IMR-90 (cell line): ENCODE results near the gene SMARCA2. TPM values are rescaled to one million over a fixed set of nuclear protein-coding genes. Genes with fewer than 3 reads are reported as not detected.

Experiments used
- ATAC-seq: fragments of 200-7000 bp; cut with Tn5 transposase; 2 replicates; pipeline ENCODE4 v1.9.1; 2020; ENCODE audit warnings: low read depth, mild to moderate bottlenecking, moderate library complexity
- BruUV-seq: library from RNA; stranded (reverse); fragments of 400-500 nt; replicated peaks from 2 replicates; lab custom pipeline; 2021; lab: Mats Ljungman, UMichigan
- CTCF ChIA-PET: fragments of 300-600 bp; formaldehyde crosslinking; extraction: SDS; loops from one replicate; lab custom pipeline; 2021; ENCODE audit warnings: antibody characterized with exemption; lab: Yijun Ruan, JAX
- POLR2A ChIA-PET: fragments of 300-600 bp; sonication (Branson Sonifier 250); formaldehyde crosslinking; loops from one replicate; lab custom pipeline; 2022; ENCODE audit warnings: antibody characterized with exemption; ENCODE audit not compliant: unreplicated experiment; lab: Charles Lee
- DNase-seq: peaks from one replicate; pipeline ENCODE4 v3.0.0; 2013
- H2AFZ ChIP-seq: replicated peaks from 2 replicates; pipeline ENCODE3; 2013; ENCODE audit warnings: low read length, mild to moderate bottlenecking; ENCODE audit not compliant: poor library complexity
- H2AK5ac ChIP-seq: 2 replicates; pipeline ENCODE4 v1.6.1; 2013; ENCODE audit warnings: low read depth, low read length, inconsistent platforms
- H2AK9ac ChIP-seq: replicated peaks from 2 replicates; pipeline ENCODE3; 2013; ENCODE audit warnings: mild to moderate bottlenecking, low read depth, low read length, moderate library complexity; ENCODE audit not compliant: poor library complexity
- H2BK120ac ChIP-seq: 2 replicates; pipeline ENCODE4 v1.6.1; 2013; ENCODE audit warnings: low read depth, low read length, inconsistent platforms
- H2BK15ac ChIP-seq: 3 replicates; pipeline ENCODE4 v1.6.1; 2013; ENCODE audit warnings: low read depth, low read length, inconsistent platforms
- H2BK20ac ChIP-seq: 2 replicates; pipeline ENCODE4 v1.6.1; 2013; ENCODE audit warnings: low read depth, mild to moderate bottlenecking, inconsistent platforms, low read length, moderate library complexity
- H2BK5ac ChIP-seq: 2 replicates; pipeline ENCODE4 v1.6.1; 2013; ENCODE audit warnings: mild to moderate bottlenecking, low read depth, low read length, inconsistent platforms; ENCODE audit not compliant: poor library complexity, severe bottlenecking
- H3K14ac ChIP-seq: replicated peaks from 2 replicates; pipeline ENCODE4 v1.6.1; 2013; ENCODE audit warnings: low read depth, low read length, inconsistent platforms
- H3K18ac ChIP-seq: 2 replicates; pipeline ENCODE4 v1.6.1; 2013; ENCODE audit warnings: low read depth, low read length, control low read depth
- H3K23ac ChIP-seq: 2 replicates; pipeline ENCODE4 v1.6.1; 2013; ENCODE audit warnings: low read depth, low read length, inconsistent platforms
- H3K27ac ChIP-seq: 2 replicates; pipeline ENCODE4 v1.5.1; 2013; ENCODE audit warnings: mild to moderate bottlenecking, control low read depth, low read length; ENCODE audit not compliant: insufficient read depth
- H3K27me3 ChIP-seq: 2 replicates; pipeline ENCODE4 v1.6.1; 2013; ENCODE audit warnings: low read length; ENCODE audit not compliant: control insufficient read depth, insufficient read depth
- H3K36me3 ChIP-seq: 2 replicates; pipeline ENCODE4 v1.6.1; 2013; ENCODE audit warnings: low read length, mixed read lengths; ENCODE audit not compliant: control insufficient read depth, insufficient read depth
- H3K4ac ChIP-seq: 2 replicates; pipeline ENCODE4 v1.6.1; 2013; ENCODE audit warnings: low read depth, low read length, inconsistent platforms
- H3K4me1 ChIP-seq: 2 replicates; pipeline ENCODE4 v1.6.1; 2013; ENCODE audit warnings: low read length, mixed read lengths; ENCODE audit not compliant: control insufficient read depth, insufficient read depth
- H3K4me2 ChIP-seq: 2 replicates; pipeline ENCODE4 v1.6.1; 2013; ENCODE audit warnings: low read depth, mild to moderate bottlenecking, control low read depth, low read length, moderate library complexity
- H3K4me3 ChIP-seq: 2 replicates; pipeline ENCODE4 v1.5.1; 2013; ENCODE audit warnings: low read depth, mild to moderate bottlenecking, control low read depth, low read length, moderate library complexity; ENCODE audit not compliant: insufficient read depth
- H3K56ac ChIP-seq: 2 replicates; pipeline ENCODE4 v1.6.1; 2013; ENCODE audit warnings: low read length, inconsistent platforms; ENCODE audit not compliant: insufficient read depth; ENCODE audit errors: extremely low read depth
- H3K79me1 ChIP-seq, 2 experiments: 2 replicates each; pipeline ENCODE4 v1.6.1; 2013; ENCODE audit warnings: low read length in 2 of 2, inconsistent platforms in 1 of 2, low read depth in 1 of 2
- H3K9ac ChIP-seq: 2 replicates; pipeline ENCODE4 v1.6.1; 2013; ENCODE audit warnings: low read depth, low read length, control low read depth
- H3K9me1 ChIP-seq: 2 replicates; pipeline ENCODE4 v1.6.1; 2013; ENCODE audit warnings: low read length, inconsistent platforms; ENCODE audit not compliant: insufficient read depth
- H3K9me3 ChIP-seq: 2 replicates; pipeline ENCODE4 v1.6.1; 2013; ENCODE audit warnings: low read length; ENCODE audit not compliant: control insufficient read depth, insufficient read depth
- H4K20me1 ChIP-seq: 2 replicates; pipeline ENCODE4 v1.6.1; 2013; ENCODE audit warnings: low read length, inconsistent platforms; ENCODE audit not compliant: insufficient read depth
- H4K5ac ChIP-seq: 2 replicates; pipeline ENCODE4 v1.6.1; 2013; ENCODE audit warnings: mild to moderate bottlenecking, low read depth, low read length, control low read depth
- H4K8ac ChIP-seq, 2 experiments: 2 replicates each; pipeline ENCODE4 v1.6.1; 2013; ENCODE audit warnings: low read depth in 2 of 2, low read length in 2 of 2, control low read depth in 1 of 2, inconsistent platforms in 1 of 2
- H4K91ac ChIP-seq: 2 replicates; pipeline ENCODE4 v1.6.1; 2013; ENCODE audit warnings: low read depth, low read length, inconsistent platforms; ENCODE audit not compliant: insufficient read depth
- BHLHE40 ChIP-seq: fragments of 150-350 bp; IDR thresholded peaks from 2 replicates; pipeline ENCODE4 v1.6.1; 2016; ENCODE audit warnings: mild to moderate bottlenecking, low read depth, low read length
- CEBPB ChIP-seq: IDR thresholded peaks from 2 replicates; pipeline ENCODE4 v1.6.1; 2012; ENCODE audit warnings: low read depth, low read length, improper control_type of control experiment
- CHD1 ChIP-seq: IDR thresholded peaks from 2 replicates; pipeline ENCODE4 v1.6.1; 2012; ENCODE audit warnings: low read depth, low read length, improper control_type of control experiment
- CTCF ChIP-seq: conservative IDR thresholded peaks from 2 replicates; pipeline ENCODE4 v1.5.1; 2012; ENCODE audit warnings: mild to moderate bottlenecking, low read depth, low read length, improper control_type of control experiment
- ELK1 ChIP-seq: fragments of 150-350 bp; IDR thresholded peaks from 2 replicates; pipeline ENCODE4 v1.6.1; 2016; ENCODE audit warnings: low read depth, mild to moderate bottlenecking, low read length, moderate library complexity, borderline replicate concordance
- FOS ChIP-seq: fragments of 150-350 bp; IDR thresholded peaks from 2 replicates; pipeline ENCODE4 v1.6.1; 2016; ENCODE audit warnings: low read depth, low read length
- MAFK ChIP-seq: IDR thresholded peaks from 2 replicates; pipeline ENCODE4 v1.6.1; 2012; ENCODE audit warnings: low read depth, low read length, improper control_type of control experiment
- MAZ ChIP-seq: IDR thresholded peaks from 2 replicates; pipeline ENCODE4 v1.6.1; 2012; ENCODE audit warnings: low read depth, mild to moderate bottlenecking, low read length, improper control_type of control experiment, moderate library complexity, borderline replicate concordance
- MXI1 ChIP-seq: IDR thresholded peaks from 2 replicates; pipeline ENCODE4 v1.6.1; 2012; ENCODE audit warnings: low read depth, mild to moderate bottlenecking, low read length, moderate library complexity, borderline replicate concordance
- NFE2L2 ChIP-seq: fragments of 150-350 bp; IDR thresholded peaks from 2 replicates; pipeline ENCODE4 v1.6.1; 2016; ENCODE audit warnings: low read depth, mild to moderate bottlenecking, low read length
- POLR2A ChIP-seq: IDR thresholded peaks from 2 replicates; pipeline ENCODE4 v1.6.1; 2012; ENCODE audit warnings: mild to moderate bottlenecking, low read depth, low read length
- RAD21 ChIP-seq: IDR thresholded peaks from 2 replicates; pipeline ENCODE4 v1.6.1; 2012; ENCODE audit warnings: low read length, improper control_type of control experiment
- RCOR1 ChIP-seq: IDR thresholded peaks from 2 replicates; pipeline ENCODE4 v1.6.1; 2012; ENCODE audit warnings: mild to moderate bottlenecking, low read length, improper control_type of control experiment; ENCODE audit not compliant: insufficient replicate concordance
- RFX5 ChIP-seq: IDR thresholded peaks from 2 replicates; pipeline ENCODE4 v1.8.0; 2012; ENCODE audit warnings: low read depth, mild to moderate bottlenecking, low read length, moderate library complexity
- SMC3 ChIP-seq: fragments of 150-350 bp; IDR thresholded peaks from 2 replicates; pipeline ENCODE4 v1.6.1; 2016; ENCODE audit warnings: low read depth, mild to moderate bottlenecking, antibody characterized with exemption, low read length, moderate library complexity
- USF2 ChIP-seq: fragments of 150-350 bp; IDR thresholded peaks from 2 replicates; pipeline ENCODE4 v1.6.1; 2017; ENCODE audit warnings: mild to moderate bottlenecking, antibody characterized with exemption, low read length, low read depth
- WGBS, 2 experiments: methylation state at CpG; one replicate each; pipeline versions ENCODE4 v1.1.5 to v1.1.7; 2013; ENCODE audit warnings: missing lambda C conversion rate in 2 of 2; ENCODE audit not compliant: insufficient read length in 1 of 2; ENCODE audit errors: extremely low coverage in 2 of 2; 5-methylcytosine and 5-hydroxymethylcytosine counted together
- dilution Hi-C: fragments of 300-500 bp; cut with HindIII; formaldehyde crosslinking; loops from one replicate; pipeline ENCODE4 v1.14.3; 2018; ENCODE audit warnings: low sequenced_read_pairs; ENCODE audit not compliant: unreplicated experiment
- in situ Hi-C: fragments of 300-500 bp; cut with MboI; formaldehyde crosslinking; loops from 3 replicates; pipeline ENCODE4 v1.14.3; 2019; ENCODE audit warnings: low sequenced_read_pairs, inconsistent platforms, mixed read lengths
- intact Hi-C: fragments of 100-400 bp; cut with micrococcal nuclease; formaldehyde crosslinking; loops from 2 replicates; pipeline ENCODE4 v1.10.0; 2022
- polyA plus RNA-seq, 3 experiments: library from polyadenylated mRNA; depleted of rRNA; stranded (reverse); fragments of >200 nt; gene quantifications; 2 replicates each; pipeline ENCODE4 v1.2.3, GENCODE V29; 2012; ENCODE audit warnings: low replicate concordance in 1 of 3
- total RNA-seq: library from RNA; depleted of rRNA; stranded (reverse); fragments of >200 nt; gene quantifications from 2 replicates; pipeline ENCODE4 v1.2.3, GENCODE V29; 2012

The SMARCA2 gene
- total and polyA plus RNA-seq, 2 of the 4 experiments (the other 2 are of a cell fraction) = 25.3 to 26.7 TPM

- no peaks in the 10 kb centered on the region for H3K27me3 ChIP-seq
- ChIA-PET CTCF (no interaction called here), POLR2A (no interaction called here)
- TF ChIP-seq MAFK = no peak
- TF ChIP-seq BHLHE40 = no peak
- TF ChIP-seq USF2 = no peak
- no peak for TF ChIP-seq SMC3
- TF ChIP-seq RCOR1 = no peak
- TF ChIP-seq MXI1 = no peak
- TF ChIP-seq CHD1 = no peak
- TF ChIP-seq CTCF = no peak
- no peak for TF ChIP-seq FOS
- no peak for TF ChIP-seq MAZ
- no peak for TF ChIP-seq RAD21
- no peak for TF ChIP-seq POLR2A
- TF ChIP-seq CEBPB = no peak
- TF ChIP-seq NFE2L2 = no peak
- TF ChIP-seq ELK1 = no peak
- TF ChIP-seq RFX5 = no peak
- H3K36me3 ChIP-seq = no peaks in the 10 kb centered on the region
- no peak overlapping the region for H2BK15ac ChIP-seq
- no peak overlapping the region for H4K8ac ChIP-seq
- H3K79me1 ChIP-seq = no peaks in the 10 kb centered on the region
- H3K9me1 ChIP-seq = no peaks in the 10 kb centered on the region
- dilution Hi-C loops (no loop called here), intact Hi-C loops (no loop called here), in situ Hi-C loops (no loop called here)
- H3K18ac ChIP-seq = no peak overlapping the region
- no peaks in the 10 kb centered on the region for H4K20me1 ChIP-seq
- H3K14ac ChIP-seq = no peak overlapping the region
- H4K91ac ChIP-seq = no peak overlapping the region
- H3K23ac ChIP-seq = no peak overlapping the region
- no peak overlapping the region for H3K27ac ChIP-seq
- H3K4me1 ChIP-seq = no peaks in the 10 kb centered on the region
- no peak overlapping the region for H3K9ac ChIP-seq
- H2BK5ac ChIP-seq = no peak overlapping the region
- H3K4ac ChIP-seq = no peak overlapping the region
- DNase-seq = no peak
- ATAC-seq = no peak
- no TSS peak for BruUV-seq
- no peak overlapping the region for H2BK20ac ChIP-seq
- no peak overlapping the region for H3K56ac ChIP-seq
- no peak overlapping the region for H4K5ac ChIP-seq
- no peaks in the 10 kb centered on the region for H3K9me3 ChIP-seq
- no peak overlapping the region for H2AK9ac ChIP-seq
- no peak overlapping the region for H2AK5ac ChIP-seq
- H3K4me3 ChIP-seq = no peak overlapping the region
- no peak overlapping the region for H2AFZ ChIP-seq
- no peak overlapping the region for H2BK120ac ChIP-seq
- no peak overlapping the region for H3K4me2 ChIP-seq
- WGBS, 2 experiments = 69% methylated on average over 3 of the region's 7 CpGs; no CpG with 5 or more reads in 1 of the 2 experiments
Observed at GRCh38 chr9:2199999-2200796, 185.1 kb downstream of the SMARCA2 start.
